CD4-positive, alpha-beta T cell treated with Interleukin-15 for 1 hour (primary cell): ENCODE measurements around the gene TBC1D5.
"Not testable (repeated sequence)": the region's sequence is repeated elsewhere in the genome, so short reads cannot be mapped to it uniquely, and the experiment has no call there.

ENCODE experiments used
- DNase-seq: peaks from one replicate; pipeline ENCODE4 v3.0.0-alpha.2; 2020

The TBC1D5 gene

GRCh38 chr3:17396036-17396435 is 346.4 kb downstream of the TBC1D5 start:
- no peak for DNase-seq

GRCh38 chr3:17394541-17395155 is 347.8 kb downstream of the TBC1D5 start:
- no peak for DNase-seq

- DNase-seq, result not testable (repeated sequence)
Measured at GRCh38 chr3:17392516-17392915, 349.9 kb downstream of the TBC1D5 start.

- DNase-seq, result no peak
Measured at GRCh38 chr3:17390785-17391184, 351.6 kb downstream of the TBC1D5 start.

- no peak for DNase-seq
Measured at GRCh38 chr3:17387108-17387507, 355.3 kb downstream of the TBC1D5 start.

GRCh38 chr3:17386432-17386831 is 356.0 kb downstream of the TBC1D5 start:
- DNase-seq, result no peak

- no peak for DNase-seq
Measured at GRCh38 chr3:17384567-17385296, 357.7 kb downstream of the TBC1D5 start.

GRCh38 chr3:17373304-17373703 is 369.1 kb downstream of the TBC1D5 start:
- no peak for DNase-seq

GRCh38 chr3:17372362-17373210 is 369.8 kb downstream of the TBC1D5 start:
- DNase-seq, result no peak

GRCh38 chr3:17369973-17370372 is 372.5 kb downstream of the TBC1D5 start:
- no peak for DNase-seq

- DNase-seq, result no peak
Measured at GRCh38 chr3:17367171-17367570, 375.3 kb downstream of the TBC1D5 start.

- no peak for DNase-seq
Measured at GRCh38 chr3:17360991-17361390, 381.4 kb downstream of the TBC1D5 start.

- no peak for DNase-seq
Measured at GRCh38 chr3:17359911-17360310, 382.5 kb downstream of the TBC1D5 start.

- DNase-seq, result no peak
Measured at GRCh38 chr3:17357035-17357710, 385.3 kb downstream of the TBC1D5 start.

- DNase-seq, result no peak
Measured at GRCh38 chr3:17356585-17356984, 385.8 kb downstream of the TBC1D5 start.

- DNase-seq, result no peak
Measured at GRCh38 chr3:17355591-17355990, 386.8 kb downstream of the TBC1D5 start.

GRCh38 chr3:17354341-17354740 is 388.1 kb downstream of the TBC1D5 start:
- no peak for DNase-seq

- DNase-seq, result no peak
Measured at GRCh38 chr3:17352620-17353019, 389.8 kb downstream of the TBC1D5 start.

- DNase-seq, result not testable (repeated sequence)
Measured at GRCh38 chr3:17351193-17351592, 391.2 kb downstream of the TBC1D5 start.

GRCh38 chr3:17349093-17349492 is 393.3 kb downstream of the TBC1D5 start:
- no peak for DNase-seq

- no peak for DNase-seq
Measured at GRCh38 chr3:17342119-17342518, 400.3 kb downstream of the TBC1D5 start.

GRCh38 chr3:17340693-17341092 is 401.7 kb downstream of the TBC1D5 start:
- DNase-seq, result no peak

GRCh38 chr3:17340261-17340660 is 402.2 kb downstream of the TBC1D5 start:
- no peak for DNase-seq
